Endothelial cell of umbilical vein (primary cell): ENCODE measurements around the gene NUP205. TPM values are rescaled to one million over a fixed set of nuclear protein-coding genes. Genes with fewer than 3 reads are reported as not detected.

Source experiments
- BruUV-seq: library from RNA; stranded (reverse); fragments of 400-500 nt; replicated peaks from 2 replicates; lab custom pipeline; 2021; lab: Mats Ljungman, UMichigan
- CTCF ChIA-PET: fragments of 300-600, 350-600 bp; sonication (Branson Sonifier 250); formaldehyde crosslinking; loops from one replicate; lab custom pipeline; 2021; ENCODE audit warnings: antibody characterized with exemption, inconsistent platforms; lab: Charles Lee
- POLR2A ChIA-PET: fragments of 300-600, 350-600 bp; sonication (Branson Sonifier 250); formaldehyde crosslinking; loops from one replicate; lab custom pipeline; 2021; ENCODE audit warnings: antibody characterized with exemption, inconsistent platforms; lab: Charles Lee
- DNase-seq: peaks from one replicate; pipeline ENCODE4 v3.0.0-alpha.2; 2011; ENCODE audit warnings: low read depth, low spot score
- FAIRE-seq: peaks from 2 replicates; lab custom pipeline; 2011; peaks lifted over from hg19 to GRCh38; lab: Jason Lieb, UNC
- H2AFZ ChIP-seq: 2 replicates; pipeline ENCODE4 v1.6.0; 2012; ENCODE audit warnings: low read depth, low read length, control low read depth, inconsistent platforms
- H3K27ac ChIP-seq: 2 replicates; pipeline ENCODE4 v1.5.1; 2011; ENCODE audit warnings: low read depth, mild to moderate bottlenecking, control low read depth, low read length, moderate library complexity; ENCODE audit not compliant: insufficient read depth
- H3K27me3 ChIP-seq, 2 experiments: 2 replicates each; pipeline versions ENCODE4 v1.6.0 to v1.6.1; 2011; ENCODE audit warnings: low read length in 2 of 2, mixed read lengths in 1 of 2; ENCODE audit not compliant: control insufficient read depth in 2 of 2, insufficient read depth in 2 of 2
- H3K36me3 ChIP-seq, 2 experiments: 2 replicates in 1 of 2; 3 replicates in 1 of 2; pipeline ENCODE4 v1.5.1; 2011; ENCODE audit warnings: low read length in 2 of 2, mild to moderate bottlenecking in 1 of 2, moderate library complexity in 1 of 2; ENCODE audit not compliant: control insufficient read depth in 2 of 2, insufficient read depth in 2 of 2; ENCODE audit errors: extremely low read depth in 1 of 2
- H3K4me1 ChIP-seq: 3 replicates; pipeline ENCODE4 v1.5.1; 2011; ENCODE audit warnings: mild to moderate bottlenecking, low read length; ENCODE audit not compliant: control insufficient read depth, insufficient read depth; ENCODE audit errors: extremely low read depth
- H3K4me2 ChIP-seq: 2 replicates; pipeline ENCODE4 v1.6.1; 2011; ENCODE audit warnings: low read length, control low read depth, mixed read lengths; ENCODE audit not compliant: insufficient read depth
- H3K4me3 ChIP-seq, 3 experiments: fragments of 200-600 bp in 1 of 3; sonication (generic), shearing (Covaris generic) in 1 of 3; replicated peaks in 1 of 3; 2 replicates each; pipeline ENCODE4 v1.5.1; 2011 to 2016; ENCODE audit warnings: control low read depth in 3 of 3, low read length in 3 of 3, mild to moderate bottlenecking in 2 of 3, inconsistent platforms in 1 of 3, low read depth in 1 of 3, moderate library complexity in 1 of 3; ENCODE audit not compliant: insufficient read depth in 1 of 3
- H3K79me2 ChIP-seq: 2 replicates; pipeline ENCODE4 v1.6.0; 2012; ENCODE audit warnings: low read length, inconsistent platforms; ENCODE audit not compliant: control insufficient read depth, insufficient read depth
- H3K9ac ChIP-seq: replicated peaks from 2 replicates; pipeline ENCODE3; 2011; ENCODE audit warnings: low read length, control low read depth; ENCODE audit not compliant: insufficient read depth; ENCODE audit errors: extremely low read depth
- H3K9me1 ChIP-seq: replicated peaks from 3 replicates; pipeline ENCODE4 v1.6.0; 2011; ENCODE audit warnings: mild to moderate bottlenecking, low read length; ENCODE audit not compliant: control insufficient read depth, insufficient read depth; ENCODE audit errors: extremely low read depth
- H3K9me3 ChIP-seq: replicated peaks from 2 replicates; pipeline ENCODE4 v1.5.1; 2012; ENCODE audit warnings: low read length, inconsistent platforms; ENCODE audit not compliant: control insufficient read depth, insufficient read depth
- H4K20me1 ChIP-seq: replicated peaks from 2 replicates; pipeline ENCODE3; 2011; ENCODE audit warnings: mild to moderate bottlenecking, low read length; ENCODE audit not compliant: control insufficient read depth, insufficient read depth; ENCODE audit errors: extremely low read depth
- EZH2 ChIP-seq: IDR thresholded peaks from 2 replicates; pipeline ENCODE4 v1.6.1; 2012; ENCODE audit warnings: borderline replicate concordance, low read depth, mild to moderate bottlenecking, moderate library complexity, low read length, inconsistent platforms; ENCODE audit not compliant: severe bottlenecking
- FOS ChIP-seq: IDR thresholded peaks from 2 replicates; pipeline ENCODE4 v1.6.1; 2011; ENCODE audit warnings: mild to moderate bottlenecking, low read length, moderate library complexity, borderline replicate concordance; ENCODE audit not compliant: insufficient read depth
- GATA2 ChIP-seq: IDR thresholded peaks from 2 replicates; pipeline ENCODE4 v1.7.0; 2011; ENCODE audit warnings: low read depth, mild to moderate bottlenecking, moderate library complexity, mixed read lengths, low read length; ENCODE audit not compliant: insufficient read length, insufficient read depth
- JUN ChIP-seq: IDR thresholded peaks from 2 replicates; pipeline ENCODE4 v1.6.1; 2011; ENCODE audit warnings: borderline replicate concordance, low read depth; ENCODE audit not compliant: insufficient read length, insufficient read depth
- MYC ChIP-seq: IDR thresholded peaks from one replicate; pipeline ENCODE4 v1.6.1; 2011; ENCODE audit warnings: mild to moderate bottlenecking, low read depth, low read length
- POLR2A ChIP-seq: IDR thresholded peaks from 2 replicates; pipeline ENCODE4 v1.6.1; 2012; ENCODE audit warnings: low read depth, mild to moderate bottlenecking, control low read depth, low read length
- POLR2AphosphoS5 ChIP-seq: IDR thresholded peaks from 2 replicates; pipeline ENCODE4 v1.6.1; 2012; ENCODE audit warnings: low read depth, mild to moderate bottlenecking, control low read depth, low read length, moderate library complexity; ENCODE audit not compliant: insufficient read depth
- dilution Hi-C: fragments of 300-500 bp; cut with MboI; formaldehyde crosslinking; loops from one replicate; pipeline ENCODE4 v1.15.0; 2019; ENCODE audit warnings: low sequenced_read_pairs; ENCODE audit not compliant: extremely low pct_ligation_motif_present
- intact Hi-C: fragments of 100-400 bp; cut with micrococcal nuclease; formaldehyde crosslinking; loops from one replicate; pipeline ENCODE4 v1.10.0; 2022
- polyA plus RNA-seq, 4 experiments: library from polyadenylated mRNA; depleted of rRNA in 3 of 4; stranded (reverse) in 3 of 4; unstranded in 1 of 4; fragments of >200 nt; gene quantifications; 2 replicates each; pipeline versions ENCODE4 v1.2.1 to v1.2.3, GENCODE V29; 2011 to 2012; ENCODE audit warnings: missing spikeins in 1 of 4
- total RNA-seq: library from RNA; stranded (reverse); gene quantifications from 2 replicates; pipeline ENCODE4 v1.2.3, GENCODE V29; 2021
- TF ChIP-seq, protein P1 (sequence below), 2 donors: IDR thresholded peaks; 1 replicate in 1 of 2; 2 replicates in 1 of 2; pipeline ENCODE4 v1.5.1; 2011; ENCODE audit warnings: low read length in 2 of 2, mild to moderate bottlenecking in 2 of 2, moderate library complexity in 2 of 2, control low read depth in 1 of 2, inconsistent platforms in 1 of 2, low read depth in 1 of 2; ENCODE audit not compliant: insufficient read depth in 1 of 2; ENCODE audit errors: extremely low read depth in 1 of 2
- TF ChIP-seq, protein P2 (sequence below): IDR thresholded peaks from 2 replicates; pipeline ENCODE4 v1.6.1; 2011; ENCODE audit not compliant: insufficient read depth, insufficient read length

NUP205 gene
- total and polyA plus RNA-seq, 2 donors (not counting 3 experiments of a cell fraction or from before 2014, with no cell fraction given), result 48.8 to 81.3 TPM

DNA sequence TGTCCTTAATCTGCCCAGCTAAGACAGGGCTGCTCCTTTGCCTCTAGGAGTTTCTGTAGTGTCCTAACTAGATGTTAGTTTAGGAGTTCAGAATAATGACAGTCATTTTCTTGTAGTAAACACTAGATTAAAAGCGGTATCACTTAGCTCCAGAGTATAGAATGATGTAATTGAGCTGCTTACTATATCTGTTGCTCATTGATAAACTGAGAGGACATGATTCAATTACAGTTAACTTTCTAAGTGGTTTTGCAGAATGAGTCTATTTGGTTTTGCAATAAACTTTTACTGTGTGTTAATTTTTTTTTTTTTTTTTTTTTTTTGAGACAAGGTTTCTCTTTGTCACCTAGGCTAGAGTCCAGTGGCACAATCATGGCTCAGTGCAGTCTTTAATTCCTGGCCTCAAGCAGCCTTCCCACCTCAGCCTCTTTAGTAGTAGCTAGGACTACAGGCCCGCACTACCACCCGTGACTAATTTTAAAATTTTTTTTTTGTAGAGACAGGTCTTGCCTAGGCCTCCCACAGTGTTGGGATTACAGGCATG is 106.4 kb downstream of the NUP205 start:
- Histone ChIP-seq H4K20me1 (no peaks in the 10 kb centered on the region), H3K9me1 (no peaks in the 10 kb centered on the region), H3K36me3 (peaks cover 0 to 2% of the 10 kb centered on the region in 2 experiments), H3K4me1 (peaks cover 33% of the 10 kb centered on the region), H3K27ac (no peak overlapping the region), H2AFZ (no peak overlapping the region), H3K4me2 (peak overlapping the region; percentile 49), H3K4me3 (no peak overlapping the region), H3K79me2 (peaks cover 52% of the 10 kb centered on the region), H3K9me3 (no peaks in the 10 kb centered on the region), H3K27me3 (no peaks in the 10 kb centered on the region), H3K9ac (no peak overlapping the region)
- dilution Hi-C loops (no loop called here), intact Hi-C loops (loop anchor here (5.0 to 10.0 kb wide), 3 partner anchors 152 to 1921 kb away; partner anchors contain the start of gene CNOT4)
- POLR2A ChIA-PET, result no interaction called here
- DNase-seq, result no peak
- FAIRE-seq, result no peak
- no TSS peak for BruUV-seq
- TF ChIP-seq JUN, result no peak
- no peak for TF ChIP-seq GATA2
- TF ChIP-seq MYC, result no peak
- no peak for TF ChIP-seq FOS
- no peak for TF ChIP-seq EZH2
- TF ChIP-seq, protein P1, sequence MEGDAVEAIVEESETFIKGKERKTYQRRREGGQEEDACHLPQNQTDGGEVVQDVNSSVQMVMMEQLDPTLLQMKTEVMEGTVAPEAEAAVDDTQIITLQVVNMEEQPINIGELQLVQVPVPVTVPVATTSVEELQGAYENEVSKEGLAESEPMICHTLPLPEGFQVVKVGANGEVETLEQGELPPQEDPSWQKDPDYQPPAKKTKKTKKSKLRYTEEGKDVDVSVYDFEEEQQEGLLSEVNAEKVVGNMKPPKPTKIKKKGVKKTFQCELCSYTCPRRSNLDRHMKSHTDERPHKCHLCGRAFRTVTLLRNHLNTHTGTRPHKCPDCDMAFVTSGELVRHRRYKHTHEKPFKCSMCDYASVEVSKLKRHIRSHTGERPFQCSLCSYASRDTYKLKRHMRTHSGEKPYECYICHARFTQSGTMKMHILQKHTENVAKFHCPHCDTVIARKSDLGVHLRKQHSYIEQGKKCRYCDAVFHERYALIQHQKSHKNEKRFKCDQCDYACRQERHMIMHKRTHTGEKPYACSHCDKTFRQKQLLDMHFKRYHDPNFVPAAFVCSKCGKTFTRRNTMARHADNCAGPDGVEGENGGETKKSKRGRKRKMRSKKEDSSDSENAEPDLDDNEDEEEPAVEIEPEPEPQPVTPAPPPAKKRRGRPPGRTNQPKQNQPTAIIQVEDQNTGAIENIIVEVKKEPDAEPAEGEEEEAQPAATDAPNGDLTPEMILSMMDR (IDR thresholded peaks at IDR 0.05; ENCODE audit: extremely low read depth in 1 of 2, insufficient read depth in 1 of 2, low read depth in 1 of 2, low read length in 2 of 2), result no peak
- no peak for TF ChIP-seq POLR2A
- TF ChIP-seq, protein P2, sequence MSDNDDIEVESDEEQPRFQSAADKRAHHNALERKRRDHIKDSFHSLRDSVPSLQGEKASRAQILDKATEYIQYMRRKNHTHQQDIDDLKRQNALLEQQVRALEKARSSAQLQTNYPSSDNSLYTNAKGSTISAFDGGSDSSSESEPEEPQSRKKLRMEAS, result no peak
- TF ChIP-seq POLR2AphosphoS5, result no peak
- CTCF ChIA-PET, result interaction anchor here (2.5 to 5.7 kb wide), 2 partner anchors 9 to 19 kb away, joined by 8 to 51 read pairs; no protein-coding TSS in a partner anchor
